HepG2 (cell line): ENCODE results near the gene AKT3. TPM values are rescaled to one million over a fixed set of nuclear protein-coding genes. Genes with fewer than 3 reads are reported as not detected.

ENCODE experiments used
- ATAC-seq: fragments of 200-7000 bp; cut with Tn5 transposase; 3 replicates; pipeline ENCODE4 v1.9.1; 2020; ENCODE audit warnings: mild to moderate bottlenecking, moderate library complexity
- BruUV-seq: library from RNA; stranded (reverse); fragments of 400-500 nt; replicated peaks from 2 replicates; lab custom pipeline; 2021; lab: Mats Ljungman, UMichigan
- CTCF ChIA-PET: fragments of 300-600 bp; formaldehyde crosslinking; extraction: SDS; loops from one replicate; lab custom pipeline; 2021; ENCODE audit warnings: low total read pairs, inconsistent platforms, low intra/inter-chr PET ratio; lab: Yijun Ruan, JAX
- POLR2A ChIA-PET: fragments of 350-600 bp; sonication (Branson Sonifier 250); formaldehyde crosslinking; loops from one replicate; lab custom pipeline; 2020; ENCODE audit warnings: antibody characterized with exemption, inconsistent platforms; lab: Yijun Ruan, JAX
- DNase-seq: peaks from one replicate; pipeline ENCODE4 v3.0.0-alpha.2; 2015; ENCODE audit warnings: low spot score
- FAIRE-seq: peaks from 3 replicates; lab custom pipeline; 2011; peaks lifted over from hg19 to GRCh38; lab: Jason Lieb, UNC
- H2AFZ ChIP-seq: one replicate; pipeline ENCODE4 v1.6.1; 2011; ENCODE audit warnings: low read length, inconsistent platforms
- H3K27ac ChIP-seq: fragments of 300-600 bp; 3 replicates; pipeline ENCODE4 v1.8.0; 2011; ENCODE audit warnings: mixed run types, mild to moderate bottlenecking, mixed read lengths, low read length, inconsistent platforms; ENCODE audit not compliant: insufficient read depth; ENCODE audit errors: extremely low read length
- H3K27me3 ChIP-seq, 2 experiments: fragments of 200-600 bp in 1 of 2; 2 replicates in 1 of 2; 3 replicates in 1 of 2; pipeline versions ENCODE4 v1.6.0 to v1.8.0; 2011; ENCODE audit warnings: low read length in 2 of 2, mild to moderate bottlenecking in 2 of 2, moderate library complexity in 2 of 2, inconsistent platforms in 1 of 2; ENCODE audit not compliant: insufficient read depth in 2 of 2, control insufficient read depth in 1 of 2
- H3K36me3 ChIP-seq, 2 experiments: fragments of 200-600 bp in 1 of 2; replicated peaks in 1 of 2; 2 replicates in 1 of 2; 3 replicates in 1 of 2; pipeline versions ENCODE4 v1.5.1 to v1.8.0; 2011; ENCODE audit warnings: low read length in 2 of 2, inconsistent platforms in 1 of 2; ENCODE audit not compliant: insufficient read depth in 2 of 2, control insufficient read depth in 1 of 2
- H3K4me1 ChIP-seq: 2 replicates; pipeline ENCODE4 v1.5.1; 2012; ENCODE audit warnings: low read length, inconsistent platforms; ENCODE audit not compliant: insufficient read depth
- H3K4me2 ChIP-seq: 2 replicates; pipeline ENCODE4 v1.6.0; 2011; ENCODE audit warnings: low read depth, low read length, inconsistent platforms
- H3K4me3 ChIP-seq, 3 experiments: fragments of 200-600 bp in 1 of 3; sonication (generic), shearing (Covaris generic) in 1 of 3; replicated peaks in 1 of 3; 2 replicates each; pipeline ENCODE4 v1.5.1; 2011 to 2016; ENCODE audit warnings: low read length in 3 of 3, inconsistent platforms in 2 of 3, low read depth in 2 of 3, mild to moderate bottlenecking in 2 of 3, control low read depth in 1 of 3, mixed read lengths in 1 of 3; ENCODE audit not compliant: insufficient read depth in 1 of 3
- H3K79me2 ChIP-seq: one replicate; pipeline ENCODE4 v1.6.1; 2011; ENCODE audit warnings: low read length, inconsistent platforms; ENCODE audit not compliant: insufficient read depth
- H3K9ac ChIP-seq: 2 replicates; pipeline ENCODE4 v1.6.0; 2011; ENCODE audit warnings: mild to moderate bottlenecking, low read depth, low read length, inconsistent platforms; ENCODE audit not compliant: insufficient read depth
- H3K9me3 ChIP-seq: 2 replicates; pipeline ENCODE4 v1.5.1; 2012; ENCODE audit warnings: mild to moderate bottlenecking, low read length
- H4K20me1 ChIP-seq: 2 replicates; pipeline ENCODE4 v1.6.0; 2011; ENCODE audit warnings: inconsistent platforms, mild to moderate bottlenecking, low read length, moderate library complexity; ENCODE audit not compliant: insufficient read depth
- ATAD3A ChIP-seq: sonication (generic); formaldehyde crosslinking; IDR thresholded peaks from 2 replicates; pipeline ENCODE4 v1.4.0; 2020; ENCODE audit warnings: missing genetic modification reagents
- FOXJ3 ChIP-seq: sonication (generic); formaldehyde crosslinking; IDR thresholded peaks from 2 replicates; pipeline ENCODE4 v1.4.0; 2020; ENCODE audit warnings: missing genetic modification reagents, mild to moderate bottlenecking, borderline replicate concordance
- HHEX ChIP-seq: IDR thresholded peaks from 2 replicates; pipeline ENCODE4 v1.6.1; 2016; ENCODE audit warnings: control low read depth
- IRF2 ChIP-seq: IDR thresholded peaks from 2 replicates; pipeline ENCODE4 v1.6.1; 2018; ENCODE audit warnings: missing genetic modification reagents, missing compliant biosample characterization
- MED13 ChIP-seq: sonication (generic); formaldehyde crosslinking; IDR thresholded peaks from 2 replicates; pipeline ENCODE4 v1.5.0; 2020; ENCODE audit warnings: missing genetic modification reagents
- MIXL1 ChIP-seq: IDR thresholded peaks from 2 replicates; pipeline ENCODE4 v1.6.1; 2016
- NR3C1 ChIP-seq: sonication (generic); formaldehyde crosslinking; IDR thresholded peaks from 2 replicates; pipeline ENCODE4 v1.4.0; 2020; ENCODE audit warnings: missing genetic modification reagents
- PRPF4 ChIP-seq: fragments of 200-400 bp; formaldehyde crosslinking; IDR thresholded peaks from 2 replicates; pipeline ENCODE4 v1.6.1; 2016; ENCODE audit warnings: low read length, low read depth; ENCODE audit not compliant: poor library complexity, severe bottlenecking
- RARG ChIP-seq: sonication (generic); formaldehyde crosslinking; IDR thresholded peaks from 2 replicates; pipeline ENCODE4 v1.4.0; 2020; ENCODE audit warnings: low read depth, mild to moderate bottlenecking, missing genetic modification reagents
- SMAD1 ChIP-seq: sonication (generic); formaldehyde crosslinking; IDR thresholded peaks from 2 replicates; pipeline ENCODE4 v1.4.0; 2020; ENCODE audit warnings: missing genetic modification reagents, low read depth, mild to moderate bottlenecking, borderline replicate concordance
- ZMYM4 ChIP-seq: sonication (generic); formaldehyde crosslinking; IDR thresholded peaks from 2 replicates; pipeline ENCODE4 v1.8.1; 2023; ENCODE audit warnings: mild to moderate bottlenecking, missing genetic modification reagents
- ZNF124 ChIP-seq: sonication (generic); formaldehyde crosslinking; IDR thresholded peaks from 2 replicates; pipeline ENCODE4 v1.4.0; 2020; ENCODE audit warnings: missing genetic modification reagents
- ZNF138 ChIP-seq: sonication (generic); formaldehyde crosslinking; IDR thresholded peaks from 2 replicates; pipeline ENCODE4 v1.5.0; 2020; ENCODE audit warnings: mild to moderate bottlenecking, low read depth, missing genetic modification reagents
- ZNF558 ChIP-seq: sonication (generic); formaldehyde crosslinking; IDR thresholded peaks from 2 replicates; pipeline ENCODE4 v1.9.0; 2022; ENCODE audit warnings: mild to moderate bottlenecking, missing genetic modification reagents, borderline replicate concordance
- ZNF670 ChIP-seq: sonication (generic); formaldehyde crosslinking; IDR thresholded peaks from 2 replicates; pipeline ENCODE4 v1.8.0; 2022; ENCODE audit warnings: mild to moderate bottlenecking, missing genetic modification reagents, borderline replicate concordance
- ZNF780A ChIP-seq: sonication (generic); formaldehyde crosslinking; IDR thresholded peaks from 2 replicates; pipeline ENCODE4 v1.8.0; 2022; ENCODE audit warnings: mild to moderate bottlenecking, missing genetic modification reagents, moderate library complexity
- WGBS: methylation state at CpG from one replicate; pipeline ENCODE4 v1.1.6; 2017; ENCODE audit warnings: low lambda C conversion rate; 5-methylcytosine and 5-hydroxymethylcytosine counted together
- in situ Hi-C: cut with HindIII; loops from 2 replicates; pipeline ENCODE4 v1.10.0; 2017; ENCODE audit warnings: low pct_unique_long_range_greater_than_20kb; ENCODE audit not compliant: extremely low pct_ligation_motif_present
- intact Hi-C: fragments of 100-400 bp; cut with micrococcal nuclease; formaldehyde crosslinking; loops from one replicate; pipeline ENCODE4 v1.10.0; 2022; ENCODE audit not compliant: unreplicated experiment
- polyA plus RNA-seq, 8 experiments: library from polyadenylated mRNA; depleted of rRNA in 3 of 8; stranded (reverse) in 7 of 8; unstranded in 1 of 8; fragments of >200 nt; fragmentation: Illumina TruSeq in 4 of 8; extraction: Trizol in 4 of 8; gene quantifications; 2 replicates each; pipeline versions ENCODE4 v1.2.1 to v1.2.3, GENCODE V29; 2011 to 2016; ENCODE audit warnings: low read depth in 4 of 8, missing spikeins in 1 of 8, mixed read lengths in 1 of 8; ENCODE audit not compliant: insufficient read depth in 1 of 8
- total RNA-seq, 5 experiments: library from RNA; depleted of rRNA; stranded (reverse); fragments of >200 nt; fragmentation: Illumina TruSeq; extraction: Trizol; gene quantifications; 2 replicates each; pipeline ENCODE4 v1.2.3, GENCODE V29; 2016; ENCODE audit warnings: low read depth in 1 of 5
- TF ChIP-seq, protein P1 (sequence below): sonication (generic); formaldehyde crosslinking; IDR thresholded peaks from 2 replicates; pipeline ENCODE4 v1.4.0; 2020; ENCODE audit warnings: missing genetic modification reagents, low read depth, mild to moderate bottlenecking, borderline replicate concordance

The AKT3 gene
- total and polyA plus RNA-seq, 2 of the 13 experiments (the other 11 are each of a cell fraction or from before 2014, with no cell fraction given), result 0.07 TPM

DNA sequence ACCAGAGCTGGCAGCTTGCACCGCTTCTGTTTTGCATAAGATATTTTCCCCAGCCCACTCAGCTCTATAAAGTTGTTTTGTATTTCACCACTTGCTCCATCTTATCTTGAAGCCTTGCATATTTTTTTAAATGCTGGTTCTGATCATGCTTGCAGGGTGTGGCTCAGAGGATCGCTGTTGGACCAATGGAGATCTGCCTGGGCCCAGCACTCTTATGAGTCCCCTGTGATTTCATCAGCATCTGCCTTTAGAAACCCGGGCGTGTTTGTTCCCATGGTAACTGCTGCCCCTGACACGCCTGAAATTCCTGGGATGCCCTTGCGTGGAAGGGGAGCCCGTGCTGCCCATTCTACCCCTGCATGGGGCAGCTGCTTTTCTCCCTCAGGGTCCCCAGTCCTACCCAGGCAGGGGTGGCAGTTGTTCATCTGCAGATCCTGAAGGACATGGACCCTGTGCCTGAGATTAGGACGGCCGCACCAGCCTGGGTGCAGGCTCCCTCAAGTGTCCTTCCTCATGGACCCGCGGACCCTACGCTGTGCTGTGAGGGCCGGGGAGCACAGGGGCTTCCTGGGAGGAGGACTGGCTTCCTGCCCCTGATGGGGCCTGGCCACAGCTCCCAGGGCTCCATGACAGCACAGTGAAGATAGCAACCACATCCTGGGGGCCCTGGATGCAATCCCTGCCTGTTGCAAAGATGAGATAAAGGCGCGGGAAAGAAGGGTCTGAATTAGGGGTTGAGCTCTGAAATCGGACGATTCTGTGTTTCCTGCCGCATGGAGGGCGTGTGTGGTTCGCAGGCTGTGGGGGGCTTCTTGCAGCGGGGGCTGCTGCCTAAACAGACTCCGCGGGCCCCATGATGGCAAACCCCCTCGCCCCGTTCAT, 367.7 kb downstream of the AKT3 start (continued):
- TF ChIP-seq ZMYM4 (CRISPR knock-in tag) (no peak), MED13 (CRISPR knock-in tag) (no peak), MIXL1 (CRISPR knock-in tag) (no peak), FOXJ3 (no peak)
- TF ChIP-seq, protein P1, sequence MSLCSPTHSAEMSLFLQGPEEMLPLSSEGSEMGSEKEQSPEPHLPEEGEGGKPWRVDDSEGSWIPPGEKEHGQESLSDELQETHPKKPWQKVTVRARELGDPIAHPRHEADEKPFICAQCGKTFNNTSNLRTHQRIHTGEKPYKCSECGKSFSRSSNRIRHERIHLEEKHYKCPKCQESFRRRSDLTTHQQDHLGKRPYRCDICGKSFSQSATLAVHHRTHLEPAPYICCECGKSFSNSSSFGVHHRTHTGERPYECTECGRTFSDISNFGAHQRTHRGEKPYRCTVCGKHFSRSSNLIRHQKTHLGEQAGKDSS, result no peak

DNA sequence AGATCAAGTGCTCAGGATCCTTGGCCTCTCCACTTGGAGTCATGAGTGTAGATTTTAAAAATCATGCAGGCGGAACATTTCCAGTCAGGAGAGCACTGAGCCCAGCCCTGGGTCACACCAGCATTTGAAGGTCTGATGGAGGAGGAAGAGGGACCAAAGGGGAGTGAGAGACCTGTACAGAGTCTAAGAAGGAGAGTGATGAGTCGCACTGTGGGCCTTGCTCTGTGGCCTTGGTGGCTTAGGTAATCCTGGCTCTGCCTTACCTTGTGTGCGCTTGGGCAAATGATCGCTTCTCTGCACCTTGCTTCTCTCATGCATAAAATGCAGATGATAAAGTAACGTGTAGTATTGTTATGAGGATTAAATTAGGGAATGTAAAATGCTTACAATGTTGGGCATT, 368.9 kb downstream of the AKT3 start:
- no peak for TF ChIP-seq ZNF558 (CRISPR knock-in tag)
- no peak for TF ChIP-seq RARG
- TF ChIP-seq ATAD3A (CRISPR knock-in tag), result no peak
- TF ChIP-seq ZNF670 (CRISPR knock-in tag), result no peak
- TF ChIP-seq ZNF138 (CRISPR knock-in tag), result no peak
- TF ChIP-seq NR3C1 (CRISPR knock-in tag), result no peak
- no peak for TF ChIP-seq SMAD1 (CRISPR knock-in tag)
- no peak for TF ChIP-seq ZNF124 (CRISPR knock-in tag)
- TF ChIP-seq PRPF4, result no peak
- TF ChIP-seq IRF2 (CRISPR knock-in tag), result no peak
- no peak for TF ChIP-seq ZNF780A (CRISPR knock-in tag)
- no peak for TF ChIP-seq ZMYM4 (CRISPR knock-in tag)
- TF ChIP-seq HHEX (CRISPR knock-in tag), result no peak
- H3K79me2 ChIP-seq, result no peaks in the 10 kb centered on the region
- no peaks in the 10 kb centered on the region for H3K36me3 ChIP-seq
- H3K27ac ChIP-seq, result no peak overlapping the region
- DNase-seq (no peak), FAIRE-seq (no peak), ATAC-seq (no peak)
- H3K9ac ChIP-seq, result no peak overlapping the region
- H3K9me3 ChIP-seq, result no peaks in the 10 kb centered on the region
- H4K20me1 ChIP-seq, result no peaks in the 10 kb centered on the region
- intact Hi-C loops (no loop called here), in situ Hi-C loops (no loop called here)
- no peak overlapping the region for H3K4me3 ChIP-seq
- H3K4me1 ChIP-seq, result no peaks in the 10 kb centered on the region
- BruUV-seq, result no TSS peak
- no peak overlapping the region for H3K4me2 ChIP-seq
- H3K27me3 ChIP-seq, result no peaks in the 10 kb centered on the region
- WGBS, result 78% methylated on average over 5 of the region's 5 CpGs
- POLR2A ChIA-PET, result no interaction called here
- CTCF ChIA-PET, result no interaction called here
- no peak overlapping the region for H2AFZ ChIP-seq
